Fibroblast of skin of left biceps (primary cell): Measurements from ENCODE around the gene CDH8.
"Not testable (repeated sequence)": the region's sequence is repeated elsewhere in the genome, so short reads cannot be mapped to it uniquely, and the experiment has no call there.

Experiments
- DNase-seq, 2 experiments: peaks; one replicate each; pipeline ENCODE4 v3.0.0-alpha.2; 2013; ENCODE audit warnings: low read depth in 2 of 2

Gene CDH8

DNA sequence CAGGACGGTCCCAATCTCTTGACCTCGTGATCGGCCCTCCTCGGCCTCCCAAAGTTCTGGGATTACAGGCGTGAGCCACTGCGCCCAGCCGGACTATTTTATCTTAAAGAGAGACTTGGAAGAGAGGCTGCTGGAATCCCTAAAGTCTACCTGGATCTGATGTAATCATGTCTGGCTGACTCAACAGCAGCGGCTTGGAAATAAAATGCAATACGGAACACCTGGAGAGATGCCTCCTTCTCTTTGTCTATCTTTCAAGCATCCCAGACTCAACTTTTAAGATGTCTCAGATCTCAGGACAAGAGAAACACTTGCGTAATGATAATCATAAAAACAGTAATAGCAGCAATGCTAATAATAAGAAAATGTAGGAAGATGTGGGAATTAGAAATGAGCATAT lies 95.6 kb downstream of the CDH8 start:
- no peak for DNase-seq

DNA sequence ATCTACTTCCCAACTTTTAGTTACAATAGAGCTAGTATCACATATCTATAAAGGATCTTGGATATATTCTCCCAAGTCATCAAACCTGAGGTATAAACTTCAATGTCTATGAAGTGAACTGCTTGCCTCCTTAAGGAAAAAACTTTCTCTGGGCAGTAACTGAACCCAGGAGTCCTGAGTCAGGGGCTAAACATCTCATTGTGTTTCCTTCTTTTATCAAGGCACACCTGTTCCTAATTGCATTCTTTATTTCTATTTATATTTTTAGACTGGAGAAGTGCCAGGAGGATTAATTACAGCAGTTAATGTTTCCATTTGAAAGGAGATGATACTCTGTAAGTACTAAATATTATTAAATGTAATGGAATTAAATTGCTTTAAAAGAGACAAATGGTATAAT lies 98.6 kb downstream of the CDH8 start:
- no peak for DNase-seq

DNA sequence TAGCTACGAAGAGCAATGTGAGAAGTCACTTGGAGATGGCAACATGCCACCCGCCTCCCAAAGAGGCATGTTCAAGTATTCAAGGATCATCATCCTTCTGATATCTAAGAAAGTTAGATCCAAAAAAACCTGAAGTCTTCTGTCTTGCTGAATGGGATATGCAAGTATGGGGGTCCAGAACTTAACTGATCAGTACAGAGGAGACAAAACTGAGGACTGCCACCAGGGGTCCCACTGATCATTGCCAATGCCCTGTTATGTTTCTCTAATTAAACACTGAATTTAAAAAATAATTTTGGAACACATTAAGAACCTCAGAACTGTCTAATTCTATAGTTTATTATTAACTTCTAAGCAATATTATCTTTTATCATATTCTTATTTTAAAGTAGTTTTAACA lies 99.7 kb downstream of the CDH8 start:
- no peak for DNase-seq

DNA sequence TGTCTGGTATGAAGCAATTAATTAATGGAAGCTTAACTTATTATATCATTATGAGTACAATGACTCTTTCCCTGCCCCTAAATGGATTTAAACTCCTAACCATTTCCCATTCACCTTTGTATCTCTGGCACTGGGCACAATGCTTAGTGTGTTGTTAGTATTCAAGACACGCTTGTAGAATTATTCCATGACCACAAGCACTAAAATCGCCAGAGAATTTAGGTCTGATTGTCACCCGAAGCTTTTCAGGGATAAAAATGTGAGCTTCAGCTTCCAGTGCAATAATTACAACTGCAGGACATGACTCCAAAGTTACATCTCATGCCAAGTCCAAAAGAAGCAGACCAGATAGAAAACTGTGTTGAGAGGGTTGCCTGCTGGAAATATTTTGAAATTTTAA lies 101.6 kb downstream of the CDH8 start:
- no peak for DNase-seq

DNA sequence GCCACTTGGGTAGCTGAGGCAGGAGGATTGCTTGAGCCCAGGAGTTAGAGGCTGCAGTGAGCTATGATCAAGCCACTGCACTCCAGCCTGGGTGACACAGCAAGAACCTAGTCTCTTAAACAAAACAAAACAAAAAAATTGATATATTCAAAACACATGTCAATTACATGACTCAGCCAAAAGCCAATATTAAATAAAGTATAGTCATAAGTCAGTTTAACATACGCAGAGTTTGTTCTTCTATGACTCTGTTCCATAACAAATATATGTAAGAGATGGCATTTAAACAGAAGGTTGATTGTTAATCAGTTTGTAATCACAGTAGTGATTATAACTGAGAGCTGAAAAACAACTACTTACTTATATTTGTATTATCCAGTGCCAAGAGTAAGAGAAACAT lies 106.5 kb downstream of the CDH8 start:
- DNase-seq, result no peak

DNA sequence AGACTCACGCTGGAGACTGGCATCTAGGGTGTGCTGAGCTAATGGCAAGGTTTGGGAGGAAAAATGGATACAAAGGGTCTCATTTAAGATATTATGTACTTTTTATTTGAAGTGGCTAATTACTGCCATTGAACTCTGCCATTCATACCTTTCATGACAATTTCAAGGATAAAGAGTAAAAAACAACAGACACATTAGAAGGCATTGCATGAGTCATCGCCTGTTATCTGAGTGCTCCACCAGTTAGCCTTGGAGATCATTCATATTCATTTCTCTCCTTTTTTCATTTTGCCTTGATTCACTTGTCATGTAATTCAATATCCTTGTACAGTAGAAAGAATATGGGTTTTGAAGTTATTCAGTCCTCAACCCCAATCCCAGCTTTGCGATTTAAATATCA lies 109.5 kb downstream of the CDH8 start:
- no peak for DNase-seq

DNA sequence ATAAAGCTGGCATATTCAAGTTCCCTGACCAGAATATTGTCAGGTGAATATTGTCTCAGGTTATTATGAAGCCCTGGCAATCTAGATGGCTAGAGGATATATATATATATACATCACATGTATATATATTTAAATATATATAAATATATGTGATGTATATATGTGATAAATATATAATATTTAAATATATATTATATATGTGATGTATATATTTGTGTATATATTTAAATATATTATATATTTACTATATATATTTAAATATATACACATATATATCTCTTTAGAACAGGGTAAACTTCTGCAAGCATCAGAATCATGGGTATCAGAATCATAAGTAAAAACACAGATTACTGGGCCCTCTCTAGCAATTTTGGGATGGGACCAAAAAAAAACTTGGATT lies 112.6 kb downstream of the CDH8 start:
- no peak for DNase-seq

DNA sequence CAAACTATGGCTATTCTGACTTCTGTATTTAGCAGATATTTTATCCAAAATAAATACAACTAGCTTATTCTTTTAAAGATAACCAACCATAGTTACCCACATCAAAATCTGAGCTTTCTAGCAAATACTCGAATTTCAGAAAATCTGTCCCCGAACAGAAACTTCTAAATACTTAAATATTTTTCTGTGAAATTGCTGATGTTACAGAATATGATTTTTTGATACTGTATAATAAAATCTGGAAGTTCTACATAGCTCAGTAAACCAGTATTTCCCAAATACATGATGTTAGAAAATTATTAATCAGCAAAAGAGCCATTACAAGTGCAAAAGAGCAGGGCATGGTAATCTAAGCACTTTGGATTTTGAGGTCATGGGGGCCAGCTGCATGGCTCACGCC lies 114.9 kb downstream of the CDH8 start:
- DNase-seq, result no peak

DNA sequence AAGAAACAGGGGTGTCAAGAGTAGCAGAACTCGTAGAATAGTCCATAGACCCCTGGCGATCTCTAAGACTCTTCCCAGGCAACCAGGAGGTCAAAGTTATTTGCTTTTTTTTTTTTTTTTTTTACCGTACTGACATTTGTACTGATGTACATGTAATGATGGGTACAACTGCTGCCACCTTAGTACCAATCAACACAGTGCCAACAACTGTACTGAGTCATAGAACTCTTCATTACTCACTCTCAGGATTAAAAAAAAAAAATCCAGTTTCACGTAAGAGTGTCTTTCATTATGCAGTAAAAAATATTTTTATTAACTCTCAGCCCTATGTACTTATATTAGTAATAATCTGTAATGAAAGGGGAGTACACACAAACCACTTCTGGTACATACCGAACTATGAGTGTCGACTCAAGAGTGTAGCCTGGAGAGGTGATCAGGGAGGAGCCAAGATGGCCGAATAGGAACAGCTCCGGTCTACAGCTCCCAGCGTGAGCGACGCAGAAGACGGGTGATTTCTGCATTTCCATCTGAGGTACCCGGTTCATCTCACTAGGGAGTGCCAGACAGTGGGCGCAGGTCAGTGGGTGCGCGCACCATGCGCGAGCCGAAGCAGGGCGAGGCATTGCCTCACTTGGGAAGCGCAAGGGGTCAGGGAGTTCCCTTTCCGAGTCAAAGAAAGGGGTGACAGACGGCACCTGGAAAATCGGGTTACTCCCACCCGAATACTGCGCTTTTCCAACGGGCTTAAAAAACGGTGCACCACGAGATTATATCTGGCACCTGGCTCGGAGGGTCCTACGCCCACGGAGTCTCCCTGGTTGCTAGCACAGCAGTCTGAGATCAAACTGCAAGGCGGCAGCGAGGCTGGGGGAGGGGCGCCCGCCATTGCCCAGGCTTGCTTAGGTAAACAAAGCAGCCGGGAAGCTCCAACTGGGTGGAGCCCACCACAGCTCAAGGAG lies 118.1 kb downstream of the CDH8 start:
- DNase-seq, result not testable (repeated sequence)

DNA sequence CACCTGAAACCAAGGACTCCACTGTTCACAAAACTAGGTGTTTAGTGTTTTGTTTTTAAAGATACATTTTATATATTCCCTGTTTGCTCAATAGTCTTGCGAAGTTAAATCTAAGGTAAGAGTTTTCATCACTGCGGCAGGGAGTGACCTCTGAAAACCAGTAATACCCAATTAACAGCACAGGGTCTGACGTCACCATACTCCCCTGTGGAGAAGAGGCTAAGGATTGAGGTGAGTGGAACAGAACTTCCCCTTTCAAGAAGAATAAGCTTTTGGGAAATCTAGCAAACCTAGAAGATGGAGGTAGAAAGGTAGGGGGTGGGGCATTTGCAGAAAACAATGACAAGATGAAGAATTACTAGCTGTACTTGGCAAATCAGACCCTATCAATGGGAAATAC lies 120.7 kb downstream of the CDH8 start:
- DNase-seq, result no peak

DNA sequence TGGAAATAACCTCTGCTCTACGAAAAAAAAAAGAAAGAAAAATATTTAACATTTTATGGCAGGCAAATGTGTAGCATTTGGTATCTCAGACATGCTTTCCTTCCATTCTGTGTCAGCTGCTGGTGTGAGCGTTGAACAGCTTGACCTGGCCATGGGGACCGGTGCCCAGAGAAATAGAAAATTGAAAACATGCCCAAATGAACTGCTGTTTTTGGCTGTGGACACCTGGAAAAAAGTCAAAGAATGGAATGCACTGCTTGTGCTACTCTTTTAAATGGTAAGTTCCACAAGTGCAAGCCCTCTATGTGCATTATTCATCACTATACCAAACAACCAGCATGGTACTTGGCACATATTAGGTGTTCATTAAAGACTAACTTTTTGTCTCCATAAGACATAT lies 127.2 kb downstream of the CDH8 start:
- no peak for DNase-seq

DNA sequence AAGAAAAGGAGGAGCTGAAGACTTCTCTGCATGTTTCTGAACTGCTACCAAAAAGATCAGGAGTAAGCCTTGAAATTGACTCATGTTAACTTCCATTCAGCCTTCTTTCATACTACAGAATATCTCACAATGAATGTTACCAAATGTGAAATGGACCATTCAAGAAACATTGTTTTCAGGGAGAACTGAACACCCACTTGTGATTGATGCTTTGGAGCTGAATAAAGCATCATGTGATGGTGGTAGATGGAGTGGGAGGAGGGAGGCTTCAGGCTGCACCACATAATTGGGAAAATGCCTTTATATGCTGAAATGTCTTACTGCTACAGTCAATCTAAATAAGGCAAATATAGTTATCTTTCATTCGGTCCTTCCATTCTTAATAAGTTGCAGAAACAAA lies 127.8 kb downstream of the CDH8 start:
- DNase-seq, result no peak

DNA sequence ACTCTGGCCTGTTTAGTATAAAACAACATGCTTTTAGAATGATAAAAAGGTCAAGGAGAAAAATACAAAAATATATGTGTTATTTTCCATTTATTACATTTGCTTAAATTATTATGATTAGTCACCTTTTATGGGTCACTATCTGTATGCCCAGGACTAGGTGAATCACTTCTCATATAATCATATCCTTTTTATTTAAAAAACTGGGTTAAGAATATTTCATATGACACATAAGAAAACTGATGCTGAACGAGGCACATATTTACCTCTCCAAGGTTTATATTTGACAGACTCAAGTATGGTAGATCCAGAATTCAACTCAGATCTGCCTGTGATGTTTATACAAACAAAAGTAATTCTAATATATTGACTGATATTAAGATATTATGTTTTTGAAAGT lies 134.5 kb downstream of the CDH8 start:
- DNase-seq, result no peak

DNA sequence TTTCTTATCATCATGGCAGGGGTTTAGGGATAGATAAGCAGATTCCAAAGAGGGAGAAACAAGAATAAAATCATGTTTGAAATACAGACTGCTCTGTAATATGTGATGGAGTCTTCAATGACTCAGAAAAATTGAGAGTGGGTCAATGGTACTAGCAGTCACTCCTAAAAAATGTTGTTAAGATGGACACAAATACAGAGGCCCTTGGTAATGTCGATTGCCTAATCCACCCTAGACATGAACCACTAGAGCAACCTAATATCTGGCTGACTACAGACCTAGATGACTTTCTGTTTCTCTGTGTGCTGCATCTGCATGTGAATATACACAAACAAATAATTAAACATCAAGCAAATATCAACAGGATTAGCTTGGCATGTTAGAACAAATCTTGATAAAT lies 135.8 kb downstream of the CDH8 start:
- DNase-seq, result peak; percentile 30 to 34

DNA sequence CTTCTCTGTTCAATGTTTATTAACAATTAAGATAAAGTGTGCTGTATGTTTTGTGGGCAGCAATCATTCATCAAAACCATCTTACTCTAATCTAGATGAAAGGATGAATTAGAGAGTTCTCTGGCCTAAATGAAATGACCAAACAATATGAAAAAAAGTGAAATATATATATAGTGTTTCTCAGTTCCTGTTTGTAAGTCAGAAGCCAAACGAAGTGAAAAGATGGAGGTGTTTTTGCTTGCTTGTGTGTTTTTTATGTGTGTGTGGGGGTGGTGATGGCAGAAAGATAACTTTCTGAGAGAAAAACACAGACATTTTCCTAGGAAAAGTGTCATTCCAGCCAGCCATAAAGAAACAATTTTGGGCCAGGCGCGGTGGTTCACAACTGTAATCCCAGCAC lies 138.6 kb downstream of the CDH8 start:
- DNase-seq, result no peak

DNA sequence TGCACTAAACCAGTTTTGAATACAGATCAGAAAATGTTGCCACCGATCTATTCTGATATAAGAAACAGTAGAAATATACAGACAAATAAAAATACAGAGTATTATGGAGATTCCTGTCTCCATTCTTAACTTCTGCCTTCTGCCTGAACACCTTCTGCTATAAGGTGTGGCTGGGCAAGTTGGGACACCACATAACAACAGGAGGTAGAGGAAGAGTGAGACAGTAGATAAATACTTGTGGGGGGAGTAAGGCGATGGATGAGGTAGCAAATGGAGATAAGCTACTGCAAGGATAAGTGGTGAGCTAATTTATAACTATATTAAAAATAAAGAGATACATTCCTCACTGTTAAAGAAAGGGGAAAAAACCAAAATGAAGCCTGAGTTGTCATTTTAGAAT lies 143.7 kb downstream of the CDH8 start:
- DNase-seq, result no peak

DNA sequence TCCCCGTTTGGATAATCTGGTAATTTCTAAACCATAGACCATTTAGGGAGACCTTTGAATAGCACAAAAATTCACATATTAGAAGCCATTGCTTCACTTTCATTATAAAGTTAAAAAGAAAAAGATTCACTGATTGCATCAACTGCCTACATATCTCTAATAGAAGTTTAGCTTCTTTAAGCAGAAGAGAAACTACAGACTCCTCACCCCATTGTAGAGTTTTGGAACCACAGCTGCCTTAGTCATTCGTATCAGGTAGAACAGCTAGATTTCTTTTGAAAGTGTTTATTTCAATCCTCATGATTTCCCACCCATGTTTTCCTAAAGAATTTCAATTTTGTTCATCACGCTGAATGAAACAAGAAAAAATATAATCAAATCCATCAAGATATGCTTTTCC lies 144.8 kb downstream of the CDH8 start:
- DNase-seq, result no peak

DNA sequence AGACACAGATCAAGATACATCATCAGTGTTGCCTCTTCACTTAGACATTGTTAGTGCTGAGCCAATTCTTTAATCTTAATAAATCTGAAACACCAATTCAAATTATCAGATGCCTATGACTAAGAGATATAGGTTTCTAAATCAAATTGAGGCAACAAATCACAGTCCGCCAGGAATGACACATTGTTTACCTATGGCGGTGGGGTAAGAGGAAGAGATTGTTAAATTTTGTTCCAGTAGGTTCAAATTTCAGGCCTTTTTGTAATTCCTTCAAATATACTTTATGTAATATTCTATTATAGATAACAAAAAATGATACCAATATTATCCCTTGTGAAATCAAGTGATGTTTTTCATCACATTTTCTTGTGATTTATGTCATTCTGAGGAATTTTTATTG lies 145.9 kb downstream of the CDH8 start:
- no peak for DNase-seq

DNA sequence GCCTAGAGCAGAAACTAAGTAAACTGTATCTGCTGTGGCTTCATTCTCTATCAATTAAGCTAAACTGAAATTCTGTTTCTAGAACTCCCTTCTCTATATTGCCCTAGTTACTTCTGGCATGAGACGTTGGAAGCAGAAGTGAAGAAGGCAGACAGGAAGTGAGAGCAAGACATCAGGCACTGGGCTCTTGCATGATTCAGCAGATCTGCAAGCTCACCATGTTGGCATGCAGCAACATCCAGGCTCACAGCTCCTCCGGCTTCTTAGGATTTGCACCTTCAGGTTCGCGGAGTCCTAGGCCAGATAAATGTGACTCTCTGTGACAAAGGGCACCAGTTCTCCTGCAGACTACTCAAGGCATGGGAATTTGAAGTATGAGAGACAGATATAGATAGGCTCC lies 148.3 kb downstream of the CDH8 start:
- DNase-seq, result peak; percentile 31 to 42

DNA sequence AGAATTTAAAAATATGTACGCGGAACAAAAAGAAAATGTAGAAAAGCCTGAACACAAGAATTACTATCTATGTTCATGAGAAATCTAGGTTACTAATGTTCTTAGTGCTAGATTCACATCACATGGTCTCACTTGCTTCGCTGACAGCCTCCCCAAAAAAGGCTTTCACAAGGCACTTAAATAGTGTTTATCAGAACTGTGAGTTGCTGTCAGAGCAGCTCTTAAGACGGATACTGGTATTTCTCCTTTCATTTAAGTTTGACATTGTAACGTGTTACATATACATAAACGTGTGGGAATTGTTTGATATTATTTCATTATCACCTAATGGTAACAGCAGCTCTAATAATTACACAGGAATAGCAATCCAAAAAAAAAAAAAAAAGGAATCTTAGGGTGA lies 150.9 kb downstream of the CDH8 start:
- DNase-seq, result no peak

DNA sequence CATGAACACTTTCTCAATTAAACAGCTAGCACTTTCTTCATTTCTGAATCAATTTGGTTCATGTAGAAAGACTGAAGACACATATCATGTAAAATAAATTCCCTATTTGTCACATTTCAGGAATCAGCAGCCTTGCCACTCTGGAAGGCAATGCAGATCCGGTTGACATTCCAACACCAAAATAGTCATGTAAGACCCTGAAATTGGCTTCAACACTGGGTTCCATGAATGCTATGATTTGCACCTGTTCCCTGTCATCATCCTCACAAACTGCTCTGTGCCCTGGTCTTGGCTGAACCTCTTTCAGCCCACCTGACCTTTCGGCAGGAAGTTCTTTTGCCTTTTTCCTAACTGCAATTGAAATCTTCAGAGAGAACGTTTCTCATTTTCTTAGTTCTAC lies 156.9 kb downstream of the CDH8 start:
- DNase-seq, result no peak

DNA sequence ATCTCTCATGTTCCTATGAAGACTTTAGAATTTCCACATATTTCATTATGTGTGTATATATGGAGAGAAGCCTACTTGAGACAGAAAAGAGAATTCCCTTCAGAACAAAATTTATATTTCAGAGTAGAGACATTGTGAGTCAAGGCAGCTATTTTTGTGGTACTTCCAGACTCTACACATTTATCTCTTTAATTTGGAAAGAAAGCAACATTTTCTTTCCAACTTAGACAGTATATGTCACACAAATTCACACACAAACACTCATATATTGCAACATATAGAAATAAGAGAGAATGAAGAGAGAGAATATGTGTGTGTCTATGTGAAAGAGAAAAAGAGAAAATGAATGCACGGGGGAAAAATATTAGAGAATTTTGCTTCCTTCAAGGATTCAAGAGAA lies 158.8 kb downstream of the CDH8 start:
- no peak for DNase-seq

DNA sequence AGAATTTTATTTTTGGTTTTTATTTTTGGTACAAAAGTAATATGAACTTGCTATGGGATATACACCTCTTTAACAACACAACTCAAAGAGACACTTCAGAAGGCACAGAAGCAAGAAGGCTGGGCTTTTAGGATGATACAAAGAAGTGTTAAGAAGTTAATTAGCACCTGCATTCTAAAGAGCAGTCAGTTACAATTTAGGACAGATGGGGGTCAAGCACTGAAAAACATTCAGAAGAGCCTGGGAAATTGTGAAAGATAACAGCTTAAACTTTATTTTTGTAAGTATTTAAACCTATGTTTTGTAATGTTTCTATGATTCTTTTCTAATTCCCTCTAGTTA lies 163.5 kb downstream of the CDH8 start:
- no peak for DNase-seq
